Heart left ventricle (tissue), 13 donors: Measurements from ENCODE around the gene GPRC5B.

Experiments
- CTCF ChIP-seq, 12 donors: fragments of 200-600 bp; sonication (generic) in 4 of 12; IDR thresholded peaks; one replicate each; pipeline versions ENCODE4 v1.5.0 to v1.8.0; 2018 to 2022; ENCODE audit warnings: antibody characterized with exemption in 12 of 12, mild to moderate bottlenecking in 5 of 12
- POLR2A ChIP-seq, 2 donors: fragments of 450-650 bp; IDR thresholded peaks; one replicate each; pipeline ENCODE4 v1.6.1; 2017; ENCODE audit warnings: antibody characterized with exemption in 2 of 2, mild to moderate bottlenecking in 2 of 2, moderate library complexity in 2 of 2
- donor health status: ischemic (EF 13 %, LVEDD 7.1; RV severe dilation, severe dysfunction).
- donor health status: DM: no; HTN: yes; CAD: no.
- donor health status: DM: no; HTN: no; CAD: no.
- donor health status: ischemic (EF 25% LVEDD 6.9; RV normal size, moderate dysfunction).
- donor health status: ischemic (EF 25% LVEDD 5.7; RV mildly dilated, moderate dysfunction).
- donor health status: ischemic (EF 35%, LVEDD 5.7; RV mildly dilated, moderate dysfunction).
- donor health status: nonischemic (EF 11% LVEDD 7.7; RV severe dilation, severe dysfunction).
- donor health status: DM: yes; HTN: yes; CAD: no.
- donor health status: PGD.
- donor health status: ischemic (EF 29% LVEDD 5.4; RV normal size, mild dysfunction).
- donor health status: nonischemic (EF 23%, LVEDD 6.1; RV moderate dilation, normal function).

GRCh38 chr16:19822533-19822932 lies 62.1 kb downstream of the GPRC5B start:
- no peak for TF ChIP-seq CTCF (IDR thresholded peaks at IDR 0.05)
- TF ChIP-seq POLR2A (IDR thresholded peaks at IDR 0.05): no peak
